Ammon's horn (tissue), 1 donor: ENCODE data around the gene RUNX3.

Experiments used
- DNase-seq: peaks from one replicate; pipeline ENCODE4 v3.0.0-alpha.2; 2016; ENCODE audit warnings: low spot score

Gene RUNX3

DNA sequence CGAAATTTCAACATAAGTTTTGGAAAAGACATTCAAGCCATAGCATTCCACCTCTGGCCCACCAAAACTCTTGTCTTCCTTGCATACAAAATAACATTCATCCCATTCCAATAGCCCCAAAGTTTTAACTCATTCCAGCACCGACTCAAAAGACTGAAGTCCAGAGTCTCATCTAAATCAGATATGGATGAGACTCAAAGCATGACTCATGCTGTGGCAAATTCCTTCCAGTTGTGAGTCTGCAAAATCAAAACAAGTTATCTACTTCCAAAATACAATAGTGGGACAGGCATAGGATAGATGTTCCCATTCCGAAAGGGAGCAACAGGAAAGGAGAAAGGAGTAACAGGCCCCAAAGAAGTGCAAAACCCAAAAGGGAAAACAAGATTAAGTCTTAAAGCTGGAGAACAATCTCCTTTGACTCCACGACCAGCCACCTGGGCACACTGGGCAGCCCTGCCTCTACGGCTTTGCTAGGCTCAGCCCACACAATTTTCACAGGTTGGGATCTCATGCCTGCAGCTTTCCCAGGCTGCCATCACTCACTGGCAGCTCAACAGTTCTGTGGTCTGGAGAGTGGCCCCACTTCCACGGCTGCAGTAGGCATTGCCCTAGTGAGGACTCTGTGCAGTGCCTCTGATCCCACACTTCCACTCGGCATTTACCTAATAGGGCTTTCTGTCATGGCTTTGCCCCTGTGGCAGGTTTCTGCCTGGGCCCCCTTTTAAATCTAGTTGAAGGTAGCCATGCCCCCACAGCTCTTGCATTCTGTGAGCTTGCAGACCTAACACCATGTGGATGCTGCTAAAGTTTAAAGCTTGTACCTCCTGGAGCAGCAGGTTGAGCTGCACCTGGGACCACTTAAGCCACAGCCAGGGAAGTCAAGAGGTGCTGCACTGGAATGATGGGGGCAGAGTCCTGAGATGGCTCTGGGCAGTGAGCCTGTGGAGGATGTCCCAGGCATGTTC is 51.0 kb downstream of the RUNX3 start:
- no peak for DNase-seq

DNA sequence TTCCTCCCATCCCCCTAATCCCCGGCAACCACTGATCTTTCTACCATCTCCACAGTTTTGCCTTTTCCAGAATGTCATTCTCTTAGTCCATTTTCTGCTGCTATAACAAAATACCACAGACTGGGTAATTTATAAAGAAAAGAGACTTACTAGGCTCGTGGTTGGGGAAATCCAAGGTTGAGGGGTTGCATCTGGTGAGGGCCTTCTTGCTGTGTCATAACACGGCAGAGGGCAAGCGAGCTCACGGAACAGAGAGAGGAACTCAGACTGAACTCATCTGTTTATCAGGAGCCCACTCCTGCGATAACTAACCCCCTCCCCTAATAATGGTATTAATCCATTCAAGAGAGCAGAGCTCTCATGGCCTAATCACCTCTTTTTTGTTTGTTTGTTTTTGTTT is 52.0 kb downstream of the RUNX3 start:
- no peak for DNase-seq

DNA sequence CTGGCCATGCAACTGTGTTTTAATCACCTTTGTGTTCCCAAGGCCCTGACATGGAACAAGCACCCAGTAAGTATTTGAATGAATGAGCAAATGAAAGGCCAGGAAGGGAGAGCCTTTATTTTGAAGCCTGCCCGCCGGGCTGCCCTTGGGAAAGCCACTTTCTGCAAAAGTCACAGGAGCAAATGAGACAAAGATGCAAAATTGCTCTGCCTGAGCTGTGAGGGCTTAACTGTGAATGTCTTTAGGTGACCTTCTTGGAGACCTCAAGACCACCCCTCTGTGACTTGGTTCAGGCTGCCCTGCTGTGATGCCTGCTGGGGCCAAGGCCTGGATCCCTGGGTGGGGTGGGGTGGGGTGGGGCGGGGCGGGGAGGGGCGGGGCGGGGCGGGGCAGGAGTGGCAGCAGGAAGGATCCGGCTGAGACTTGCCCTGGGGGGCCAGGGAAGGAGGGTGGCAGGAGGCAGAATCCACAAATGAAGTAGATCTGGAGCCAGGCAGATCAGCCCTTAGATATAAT is 54.0 kb downstream of the RUNX3 start:
- DNase-seq = no peak

DNA sequence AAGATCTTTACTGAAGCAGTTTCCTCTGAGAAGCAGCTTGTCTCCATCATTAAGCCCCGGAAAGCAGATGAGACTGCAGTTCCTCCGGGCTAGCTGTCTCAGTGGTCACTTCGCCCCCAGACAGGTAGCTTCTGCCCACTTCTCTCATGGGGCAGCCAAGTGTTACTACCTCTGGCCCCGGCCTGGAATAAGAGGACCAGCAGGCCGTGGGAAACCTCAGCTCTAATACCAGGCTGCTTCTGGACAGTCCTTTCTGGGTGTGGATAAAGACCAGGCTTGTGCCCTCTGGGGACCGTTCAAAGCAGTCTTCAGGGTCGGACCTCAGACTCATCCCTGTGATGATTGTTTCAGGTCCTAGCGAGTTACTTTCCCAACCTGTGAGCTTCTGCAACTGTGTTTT is 54.8 kb downstream of the RUNX3 start:
- no peak for DNase-seq

DNA sequence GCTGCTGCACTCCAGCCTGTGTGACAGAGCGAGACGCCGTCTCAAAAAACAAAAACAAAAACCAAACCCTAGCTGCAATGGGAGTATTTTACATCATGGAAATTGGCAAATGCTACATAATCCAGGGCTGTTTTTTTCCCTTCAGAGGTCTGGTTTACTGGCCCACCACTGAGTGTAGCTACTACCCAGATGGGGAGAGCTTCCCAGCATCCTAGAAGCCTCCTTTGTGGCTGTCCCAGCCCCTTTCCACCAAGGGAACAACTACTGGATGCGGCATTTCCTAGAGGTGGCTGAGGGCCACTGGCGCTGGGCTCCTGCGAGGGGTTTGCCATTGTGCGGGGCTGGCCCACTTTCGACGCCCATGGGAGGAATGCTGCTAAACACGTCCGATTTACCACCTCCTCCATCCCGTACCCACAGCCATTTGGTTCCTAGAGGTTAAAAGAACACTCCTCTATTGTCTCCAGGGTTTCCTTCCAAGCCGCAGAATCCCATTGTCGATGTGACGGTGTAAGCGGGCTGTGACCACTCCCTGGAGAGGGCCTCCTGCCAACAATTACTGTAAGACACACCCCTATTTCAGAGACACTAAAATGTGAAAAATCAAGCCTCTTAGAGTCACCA is 55.4 kb downstream of the RUNX3 start:
- DNase-seq = no peak

DNA sequence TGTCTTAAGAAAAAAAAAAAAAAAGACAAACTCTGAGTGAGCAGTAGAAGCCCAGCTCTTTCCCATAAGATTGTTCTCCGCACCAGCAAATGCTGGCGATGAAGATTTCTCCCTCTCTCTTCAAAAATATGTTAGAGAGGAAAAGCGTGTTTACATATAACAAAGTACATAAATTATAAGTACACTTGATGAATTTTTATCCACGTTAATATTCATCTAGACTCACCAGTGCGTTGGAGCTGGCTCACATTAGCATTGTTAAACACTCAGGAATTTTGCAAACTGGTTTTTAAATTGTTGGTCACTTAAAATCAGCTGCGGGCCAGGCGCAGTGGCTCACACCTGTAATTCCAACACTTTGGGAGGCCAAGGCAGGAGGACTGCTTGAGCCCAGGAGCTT is 56.0 kb downstream of the RUNX3 start:
- no peak for DNase-seq

DNA sequence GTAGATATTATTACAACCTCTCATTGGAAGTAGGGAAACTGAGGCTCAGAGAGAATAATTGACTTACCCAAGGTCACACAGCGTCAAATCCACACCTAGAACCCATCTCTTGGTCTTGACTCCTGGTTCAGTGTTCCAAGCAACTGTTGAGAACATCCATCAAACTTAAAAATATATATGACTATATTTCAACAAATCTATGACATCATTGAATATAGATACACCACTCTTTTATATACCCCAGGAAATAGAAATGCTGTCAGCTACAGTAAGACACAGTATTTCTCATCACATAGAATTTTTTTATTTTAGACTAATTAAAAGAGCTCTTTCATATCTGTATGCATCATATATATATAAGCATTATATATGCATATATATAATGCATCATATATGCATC is 56.9 kb downstream of the RUNX3 start:
- no peak for DNase-seq

DNA sequence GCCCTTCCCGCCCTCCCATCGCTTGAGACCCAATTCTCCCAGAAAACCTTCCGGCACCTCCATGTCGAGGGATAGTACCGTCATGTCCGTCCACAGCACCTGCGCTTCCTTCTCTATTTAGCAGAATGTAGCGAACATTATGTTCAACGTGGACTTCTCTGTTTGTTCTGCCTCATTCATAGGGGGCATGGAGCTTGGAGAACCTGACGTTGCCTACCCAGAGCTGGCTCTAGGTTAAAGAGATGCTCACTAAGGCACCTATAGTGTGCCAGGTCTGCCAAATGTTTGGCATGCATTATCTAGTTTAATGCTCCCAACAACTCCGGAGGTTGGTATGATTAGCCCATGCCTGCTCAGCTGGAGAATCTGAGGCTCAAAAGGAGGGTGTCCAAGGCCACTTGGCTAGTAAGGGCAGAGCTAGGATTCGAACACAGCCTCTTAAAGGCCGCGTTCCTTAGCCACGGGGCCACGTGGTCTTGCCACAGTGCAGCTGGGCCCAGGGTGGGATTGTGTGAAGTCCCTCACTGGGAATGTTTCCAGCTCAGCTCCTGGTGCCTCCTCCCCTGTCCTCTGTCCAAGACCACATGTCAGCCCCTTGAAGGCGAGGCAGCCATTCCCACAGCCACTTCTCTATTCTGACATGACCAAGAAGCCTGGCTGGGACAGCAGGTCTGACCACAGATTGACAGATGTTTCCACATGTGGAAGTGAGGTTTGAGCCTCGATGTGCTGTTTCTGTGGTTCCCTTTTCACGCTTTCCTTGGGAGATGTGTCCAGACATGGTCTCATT is 57.8 kb downstream of the RUNX3 start:
- DNase-seq = peak; percentile 82

DNA sequence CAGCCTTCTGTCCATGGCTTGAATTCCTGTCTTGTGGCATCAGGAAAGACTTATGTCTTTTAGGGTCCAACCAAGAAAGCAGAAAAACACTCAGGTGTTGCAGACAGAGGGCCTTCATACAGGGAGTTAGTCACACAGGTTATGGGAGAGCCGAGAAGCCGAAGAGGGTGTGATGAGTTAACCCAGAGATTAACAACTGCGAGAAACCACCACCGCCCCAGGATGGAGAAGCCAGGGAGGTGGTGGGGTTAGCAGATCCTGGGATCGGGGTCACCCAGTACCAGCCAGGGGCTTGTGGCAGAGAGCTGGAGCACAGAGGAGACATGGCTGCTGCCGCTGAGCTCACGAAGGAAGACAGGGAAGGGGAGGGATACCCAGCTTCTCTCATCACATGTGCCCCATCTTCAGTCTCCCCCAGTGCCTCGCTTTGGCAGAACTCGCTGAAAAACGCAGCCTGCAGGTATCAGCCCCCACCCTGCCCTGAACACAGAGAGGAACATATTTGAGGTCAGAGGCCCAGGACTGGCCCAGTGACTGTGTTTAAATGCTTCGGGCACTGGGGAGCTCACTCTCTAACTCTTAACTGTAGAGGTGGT is 58.7 kb downstream of the RUNX3 start:
- no peak for DNase-seq

DNA sequence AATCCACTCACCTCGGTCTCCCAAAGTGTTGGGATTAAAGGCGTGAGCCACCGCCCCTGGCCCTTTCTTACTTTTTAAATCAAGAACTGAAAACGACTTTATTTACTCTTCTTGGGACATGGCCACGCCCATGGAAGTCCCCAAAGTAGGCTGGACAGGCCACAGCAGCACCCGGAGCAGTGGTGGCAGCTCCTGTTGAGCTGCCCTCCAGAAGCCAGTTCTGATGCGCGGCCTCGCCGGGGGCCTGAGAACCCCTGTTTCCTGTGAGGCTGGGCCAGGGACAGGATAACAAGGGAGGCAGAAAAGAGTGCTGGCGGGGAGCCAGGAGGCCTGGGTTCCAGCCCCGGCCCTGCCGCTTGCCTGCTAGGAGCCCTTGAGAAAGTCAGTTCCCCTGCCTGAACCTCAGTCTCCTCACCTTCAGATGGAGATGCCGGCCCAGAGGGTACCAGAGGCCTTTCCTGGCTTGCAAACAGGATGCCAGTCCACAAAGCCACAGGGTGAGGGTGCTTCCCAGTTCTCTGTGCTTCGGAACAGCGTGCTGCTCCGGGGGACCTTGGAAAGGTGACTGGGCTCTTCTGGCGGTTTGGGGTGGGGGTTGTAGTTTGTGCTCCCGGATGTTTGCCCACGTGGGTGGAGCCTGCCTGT is 59.4 kb downstream of the RUNX3 start:
- DNase-seq = no peak

DNA sequence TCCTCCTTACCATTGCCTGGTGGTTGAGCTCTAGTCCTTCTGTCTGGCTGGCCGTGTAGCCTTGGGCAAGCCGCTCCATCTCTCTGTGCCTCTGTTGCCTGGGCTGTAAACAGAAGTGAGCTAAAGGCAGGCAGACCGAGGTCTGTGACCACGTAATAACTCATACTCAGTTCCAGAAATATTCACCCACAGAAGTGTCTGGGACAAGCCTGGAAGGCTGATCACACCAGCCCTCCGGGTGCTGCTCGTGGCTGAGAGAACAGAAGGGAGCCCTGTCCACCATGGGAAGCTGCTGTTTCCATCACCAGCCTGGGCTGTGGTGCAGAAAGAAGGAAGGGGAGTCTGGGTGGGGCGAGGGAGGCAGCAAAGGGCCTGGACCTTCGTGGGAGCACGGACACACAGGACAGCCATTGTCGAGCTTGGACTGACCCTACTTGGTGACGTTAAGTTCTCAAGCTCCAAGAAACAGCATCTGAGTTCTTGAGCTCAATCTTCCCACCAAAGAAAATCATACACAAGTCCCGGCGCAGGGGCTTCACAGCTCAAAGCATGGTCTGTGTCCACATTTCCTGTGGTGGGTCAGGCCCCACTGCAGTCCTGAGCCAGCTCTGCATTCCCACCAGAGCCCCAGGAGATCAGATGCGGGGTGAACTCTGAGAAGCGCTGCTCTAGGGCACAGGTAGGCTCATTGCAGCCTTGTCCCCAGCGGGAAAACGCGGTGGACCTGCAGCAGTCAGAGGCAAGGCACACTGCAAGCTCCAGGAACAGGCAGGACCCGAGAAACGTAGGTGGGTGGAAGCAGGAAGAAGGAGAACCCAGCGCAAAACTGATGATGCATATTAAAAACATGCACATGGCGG is 61.8 kb downstream of the RUNX3 start:
- no peak for DNase-seq

DNA sequence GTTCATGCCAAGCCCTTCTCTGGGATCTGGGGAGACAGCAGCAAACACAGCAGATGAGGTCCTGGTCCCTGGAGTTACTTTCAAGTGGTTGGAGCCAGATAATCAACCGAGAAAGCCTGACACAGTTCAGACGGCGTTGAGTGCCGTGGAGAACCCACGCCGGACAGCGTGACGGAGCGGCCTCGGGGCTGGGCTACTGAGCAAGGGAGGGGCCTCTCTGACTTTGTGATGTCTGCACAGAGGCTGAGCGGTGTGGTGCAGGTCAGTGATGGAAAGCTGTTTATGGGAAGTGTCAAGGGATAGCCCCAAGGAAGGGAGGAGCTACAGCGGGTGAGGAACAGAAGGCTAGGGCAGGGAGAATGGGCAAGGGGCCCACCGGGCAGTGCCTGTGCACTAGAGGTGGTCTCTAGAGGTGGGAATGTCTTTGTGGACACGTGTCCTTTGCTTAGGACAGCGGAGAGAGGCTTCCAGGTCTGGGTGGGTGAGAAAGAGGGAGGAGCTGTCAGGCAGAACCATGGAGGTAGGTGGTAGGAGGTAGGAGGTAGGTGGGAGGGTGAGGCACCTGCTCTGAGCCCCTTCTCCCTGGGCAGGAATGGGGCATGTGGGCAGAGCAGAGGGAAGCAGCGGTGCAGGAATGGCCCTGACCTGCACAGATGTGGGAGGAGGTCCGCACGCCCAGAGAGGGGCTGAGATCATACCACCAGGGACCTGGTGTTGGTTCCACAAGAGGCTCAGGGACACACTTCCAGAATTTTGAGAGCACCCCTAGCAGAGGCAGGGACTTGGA is 62.8 kb downstream of the RUNX3 start:
- DNase-seq = no peak

DNA sequence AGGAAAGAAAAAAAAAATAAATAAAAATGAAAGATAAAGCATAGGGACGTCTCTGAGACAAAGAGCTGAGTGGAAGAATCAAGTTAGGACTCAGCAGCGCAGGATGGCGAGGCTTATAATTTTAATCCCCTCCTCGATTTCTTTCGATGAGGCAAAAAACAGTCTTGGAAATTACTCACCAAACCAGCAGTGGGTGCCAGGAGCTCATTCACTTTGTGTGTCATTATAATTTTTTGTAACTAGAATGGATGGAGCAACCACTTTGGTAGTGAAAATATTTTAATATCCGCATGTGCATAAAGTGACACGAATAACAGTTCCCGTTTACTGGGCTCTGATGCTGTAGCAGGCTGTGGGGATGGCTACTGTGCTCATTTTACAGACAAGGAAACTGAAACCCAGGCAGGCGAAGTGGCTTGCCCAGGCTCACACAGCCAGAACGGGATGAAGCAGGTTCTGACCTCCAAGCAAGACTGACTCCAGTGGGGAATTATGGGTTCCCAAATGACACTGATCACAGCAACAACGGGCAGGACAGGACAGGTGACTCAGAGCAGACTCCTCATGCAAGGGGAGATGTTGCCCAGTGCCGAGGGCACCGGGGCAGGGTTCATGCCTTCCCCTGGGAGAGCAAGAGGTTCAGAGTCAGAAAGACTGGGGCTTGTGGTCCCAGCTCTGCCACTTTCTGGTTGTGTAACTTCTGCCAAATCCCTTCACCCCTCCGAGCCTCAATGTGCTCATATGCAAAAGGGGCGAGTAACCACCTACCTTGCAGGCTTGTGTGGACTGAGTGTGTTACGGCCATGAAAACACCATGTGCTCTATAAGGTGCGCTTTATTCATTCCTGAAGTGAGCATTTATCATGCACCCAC is 63.6 kb downstream of the RUNX3 start:
- DNase-seq = no peak

DNA sequence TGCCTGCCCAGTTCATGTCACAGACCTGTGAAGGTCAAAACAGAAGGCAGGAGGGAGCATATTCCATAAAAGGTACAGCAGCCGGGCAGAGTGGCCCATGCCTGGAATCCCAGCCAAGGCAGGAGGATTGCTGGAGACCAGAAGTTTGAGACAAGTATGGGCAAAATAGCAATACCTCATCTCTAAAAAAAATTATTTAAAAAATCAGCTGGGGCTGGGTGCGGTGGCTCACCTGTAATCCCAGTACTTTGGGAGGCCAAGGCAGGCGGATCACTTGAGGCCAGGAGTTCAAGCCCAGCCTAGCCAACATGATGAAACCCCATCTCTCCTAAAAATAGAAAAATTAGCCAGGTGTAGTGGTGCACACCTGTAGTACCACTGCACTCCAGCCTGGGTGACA is 64.5 kb downstream of the RUNX3 start:
- DNase-seq = no peak

DNA sequence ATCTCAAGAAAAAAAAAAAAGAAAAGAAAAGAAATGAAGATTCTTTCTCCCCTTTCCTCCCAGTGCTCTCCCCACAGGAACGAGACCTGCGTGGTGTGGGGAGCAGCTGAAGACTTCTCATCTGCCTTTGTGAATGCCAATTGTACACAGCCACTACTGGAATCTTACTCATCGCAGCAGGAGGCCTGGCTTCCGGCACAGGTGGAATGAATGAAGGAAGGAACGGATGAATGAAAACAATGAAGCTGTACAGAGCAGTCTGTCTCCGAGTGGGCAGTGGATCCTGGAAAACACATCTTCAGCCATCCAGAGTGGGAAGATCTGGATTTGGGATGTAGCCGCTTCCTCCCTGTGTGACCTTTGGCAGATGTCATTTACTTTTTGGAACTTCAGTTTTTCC is 64.9 kb downstream of the RUNX3 start:
- DNase-seq = no peak

DNA sequence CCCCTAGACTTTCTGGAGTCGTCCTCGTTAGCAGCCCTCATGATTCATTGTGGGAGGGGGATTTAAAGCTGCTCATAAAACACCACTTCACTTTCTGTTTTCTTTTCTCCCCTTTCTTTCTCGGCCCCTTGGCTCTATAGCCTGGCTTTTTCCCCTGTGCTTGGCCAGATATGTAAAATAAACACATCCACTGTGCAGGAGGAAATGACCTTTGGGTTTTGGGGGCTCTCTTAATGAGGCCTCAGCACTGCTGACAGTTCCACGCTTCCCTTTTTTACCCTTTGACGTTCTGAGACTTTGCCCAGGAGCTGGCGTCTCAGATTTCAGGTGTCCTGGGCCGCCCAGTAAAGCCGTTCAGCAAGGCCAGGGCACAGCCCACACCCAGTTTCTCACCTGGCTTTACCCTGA is 65.7 kb downstream of the RUNX3 start:
- DNase-seq = no peak

DNA sequence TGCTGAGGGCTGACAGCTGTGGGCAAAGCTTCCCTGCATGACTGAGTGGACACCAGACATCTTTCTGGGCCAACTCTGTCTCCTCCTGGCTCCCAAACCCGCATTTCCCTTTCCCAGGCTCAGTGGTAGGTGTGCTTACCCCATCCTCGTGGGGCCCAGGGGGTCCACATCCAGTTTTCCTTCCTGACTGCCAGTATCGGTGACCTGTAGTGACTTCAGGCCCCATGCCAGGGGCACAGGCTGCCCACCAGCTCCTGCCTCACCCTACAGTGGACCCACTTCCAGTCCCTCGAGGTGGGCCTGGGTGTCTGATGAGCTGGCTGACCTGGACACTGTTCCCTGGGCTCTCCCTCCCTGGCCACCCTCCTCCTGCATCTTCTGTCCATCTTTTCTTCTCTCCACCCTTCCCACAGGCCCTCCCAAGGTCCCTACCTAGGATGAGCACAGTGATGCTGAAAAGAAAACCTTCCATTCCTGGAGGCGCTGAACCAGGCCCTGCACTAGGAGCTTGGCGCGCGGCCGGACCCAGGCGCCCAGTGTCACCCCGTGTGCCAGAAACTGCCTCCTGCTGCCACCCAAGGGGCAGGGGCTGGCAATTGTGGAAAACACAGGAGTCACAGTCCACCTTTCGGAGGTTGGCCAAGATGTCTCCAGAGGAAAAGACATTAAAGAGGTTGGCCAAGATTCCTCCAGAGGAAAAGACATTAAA is 67.1 kb downstream of the RUNX3 start:
- no peak for DNase-seq
